Activated CD4-positive, CD25-positive, alpha-beta regulatory T cell treated with anti-CD3 and anti-CD28 coated beads, Interleukin-2, amount 50 U/mL, for 16 hours (primary cell): Measurements from ENCODE around the gene FERMT3.

Experiments
- DNase-seq: peaks from one replicate; pipeline ENCODE4 v3.0.0-alpha.2; 2020; ENCODE audit warnings: low read depth, low spot score

FERMT3 gene

DNA sequence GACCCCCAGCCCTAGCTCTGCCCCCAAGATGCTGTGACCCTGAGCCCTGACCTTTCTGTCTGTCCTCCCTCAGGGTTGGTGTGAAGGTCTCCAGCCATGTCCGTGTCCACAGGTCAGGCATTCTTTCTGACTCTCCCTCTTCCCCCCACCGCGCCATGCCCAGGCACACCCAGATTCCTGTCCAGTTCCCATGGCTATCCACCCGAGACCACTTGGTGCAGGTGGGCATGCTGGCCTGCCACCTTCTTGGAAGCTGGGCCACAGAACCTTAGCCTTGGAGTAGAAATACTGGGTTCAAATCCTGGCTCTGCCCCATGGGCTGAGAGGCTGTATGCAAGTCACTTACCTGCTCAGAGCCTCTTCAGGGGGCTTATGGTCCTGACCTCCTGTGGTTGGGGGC is 42.5 kb downstream of the FERMT3 start:
- no peak for DNase-seq

DNA sequence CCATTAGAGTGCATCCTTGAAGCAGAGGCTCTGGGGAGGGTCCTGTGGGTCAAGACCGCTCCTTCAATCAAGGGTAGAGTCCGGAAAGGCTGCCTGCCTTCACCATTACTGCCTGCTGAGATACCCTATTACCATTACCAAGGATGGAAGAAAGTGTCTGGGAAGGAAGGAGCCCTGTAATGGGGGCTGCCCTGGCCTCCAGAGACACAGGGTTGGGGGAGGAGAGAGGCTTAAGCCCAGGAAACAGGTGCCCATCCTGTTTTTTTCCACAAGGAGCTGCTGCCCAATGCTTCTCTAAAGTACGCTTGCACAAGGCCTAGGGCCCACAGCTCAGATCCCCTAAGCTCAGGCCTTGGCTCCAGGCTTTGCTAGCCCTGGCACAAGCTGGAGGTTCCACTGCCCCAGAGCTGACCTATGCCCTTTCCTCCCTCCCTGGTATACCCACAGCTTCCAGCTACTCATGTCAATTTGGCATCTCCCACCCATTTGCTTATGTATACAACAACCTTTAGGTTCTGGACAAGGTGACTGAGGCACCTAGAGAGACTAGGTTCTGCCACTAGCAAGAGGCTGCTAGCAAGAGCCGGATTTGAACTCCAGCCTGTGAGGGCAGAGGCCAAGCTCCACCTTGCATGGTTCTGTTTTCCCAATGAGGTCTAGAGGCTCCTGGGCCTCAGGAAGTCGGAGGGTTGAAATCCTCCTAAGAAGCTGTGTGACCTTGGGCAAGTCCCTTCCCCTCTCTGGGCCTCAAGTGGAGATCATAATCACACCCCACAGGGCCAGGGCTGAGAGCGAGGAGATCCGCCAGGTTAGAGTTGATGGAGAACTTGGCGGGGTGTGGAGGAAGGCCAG is 43.3 kb downstream of the FERMT3 start:
- no peak for DNase-seq

DNA sequence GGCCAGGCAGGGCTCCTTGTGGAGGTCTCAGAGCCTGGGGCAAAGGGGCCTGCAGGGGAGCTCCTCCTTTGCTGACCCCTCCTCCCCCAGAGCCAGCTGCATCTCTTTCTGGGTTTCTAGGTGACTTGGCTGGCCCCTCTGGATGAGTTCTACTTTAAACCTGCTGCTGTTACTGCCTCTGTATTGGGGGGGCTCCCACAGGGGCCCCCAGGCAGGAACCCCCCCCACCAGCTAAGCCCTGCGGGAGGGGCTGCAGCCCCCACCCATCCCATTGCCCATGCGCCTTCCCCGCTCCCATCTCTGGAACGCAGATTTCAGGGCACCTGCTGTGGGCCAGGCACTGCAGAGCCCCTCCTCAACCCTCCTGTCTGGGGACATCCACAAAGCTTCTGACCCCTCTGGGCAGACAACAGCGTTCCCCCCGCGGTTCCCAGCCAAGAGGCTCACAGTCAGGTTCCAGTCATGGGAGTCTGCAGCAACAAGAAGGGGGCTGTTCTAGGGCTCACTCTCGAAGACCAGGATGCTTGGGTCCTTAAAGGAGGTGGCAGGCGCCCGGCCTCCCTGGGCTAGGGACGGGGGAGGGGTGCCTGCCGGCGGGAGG is 44.0 kb downstream of the FERMT3 start:
- DNase-seq, result no peak

DNA sequence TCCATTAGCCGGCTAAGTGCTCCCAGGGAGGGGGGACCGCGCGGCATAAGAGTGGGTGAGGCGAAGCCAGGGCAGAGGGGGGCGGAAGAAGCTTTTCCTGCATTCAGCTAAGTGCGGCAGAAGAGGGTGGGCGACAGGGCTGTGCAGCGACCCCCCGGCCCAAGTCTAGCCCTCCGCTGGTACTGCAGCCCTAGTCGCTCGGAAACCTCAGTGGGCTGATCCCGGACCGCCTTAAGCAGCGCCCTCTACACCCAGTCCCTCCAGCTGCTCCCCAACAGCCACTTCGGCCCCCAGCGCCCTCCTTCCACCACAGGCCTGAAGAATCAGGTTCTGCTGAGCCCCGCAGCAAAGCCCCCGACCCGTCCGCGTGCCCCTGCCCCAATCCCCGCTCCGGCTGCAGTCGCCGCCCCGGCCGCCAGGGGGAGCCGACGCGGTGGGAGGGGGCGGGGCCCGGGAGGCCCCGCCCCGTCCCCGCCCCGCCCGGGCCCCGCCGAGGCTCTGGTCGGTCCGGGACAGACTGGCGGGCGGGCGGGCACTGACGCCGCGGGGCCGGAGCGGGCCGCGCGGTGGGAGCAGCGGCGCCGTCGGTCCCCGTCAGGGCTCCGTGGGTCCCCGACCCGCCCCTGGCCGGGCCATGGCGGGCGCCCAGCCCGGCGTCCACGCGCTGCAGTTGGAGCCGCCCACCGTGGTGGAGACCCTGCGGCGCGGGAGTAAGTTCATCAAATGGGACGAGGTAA is 44.7 kb downstream of the FERMT3 start, which contains the start of gene PLCB3:
Gene PLCB3 (plus strand): TSS at position 515 of the 737 bp plus-strand sequence. CDS start 120 bp downstream, at position 635.
- peak; percentile 50 for DNase-seq

DNA sequence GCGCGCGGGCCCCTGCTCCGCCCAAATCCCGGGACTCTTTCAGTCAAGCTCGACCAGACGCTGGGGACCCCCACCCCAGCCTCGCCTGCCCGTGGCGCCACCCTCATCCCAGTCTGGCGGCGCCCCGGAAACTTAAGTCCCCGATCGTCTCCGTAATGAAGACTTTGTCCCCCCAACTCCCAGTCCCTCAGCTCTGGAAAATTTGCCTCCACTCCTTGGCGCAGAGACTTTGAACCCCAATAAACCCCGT is 45.2 kb downstream of the FERMT3 start:
- no peak for DNase-seq

DNA sequence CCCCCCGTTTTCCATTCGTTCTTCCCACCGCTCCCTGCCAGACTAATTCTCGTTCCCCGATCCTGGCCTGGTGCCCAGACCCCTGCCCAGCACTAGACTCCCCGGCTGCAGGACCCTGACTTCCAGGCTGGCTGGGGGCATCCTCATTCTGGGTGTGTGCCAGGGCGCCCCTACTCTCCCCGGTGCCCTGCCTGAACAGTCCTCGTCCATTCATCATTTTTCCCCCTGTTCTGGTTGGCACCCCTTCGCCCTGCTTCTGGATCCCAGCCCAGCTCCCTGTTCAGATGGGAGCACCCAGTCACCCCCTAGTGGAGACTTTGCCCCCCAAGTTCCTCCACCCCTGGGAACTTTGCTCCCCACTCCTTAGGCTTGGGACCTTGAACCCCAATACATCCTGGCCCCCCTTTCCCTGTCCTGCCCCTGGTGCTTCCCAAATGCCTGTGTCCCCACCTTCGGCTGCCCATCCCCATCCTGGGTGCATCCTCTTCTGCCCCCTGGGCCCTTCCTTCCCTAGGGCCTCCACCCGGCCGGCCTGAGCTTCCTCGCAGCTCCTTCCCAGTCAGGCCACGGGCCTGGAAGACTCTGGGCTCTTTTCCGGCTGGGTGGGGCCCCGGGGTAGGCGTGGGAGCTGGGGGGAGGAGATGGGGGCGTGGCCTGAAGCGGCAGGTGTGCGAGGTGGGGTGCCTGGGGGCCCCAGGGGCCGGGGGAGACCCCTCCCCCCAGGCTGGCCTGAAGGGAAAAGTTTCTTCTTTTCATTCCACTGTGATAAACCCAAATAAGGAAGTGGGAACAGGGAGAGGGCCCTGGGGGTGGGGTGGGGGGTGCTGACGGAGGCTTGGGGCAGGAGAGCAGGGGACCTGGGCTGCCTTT is 45.7 kb downstream of the FERMT3 start:
- DNase-seq, result no peak

DNA sequence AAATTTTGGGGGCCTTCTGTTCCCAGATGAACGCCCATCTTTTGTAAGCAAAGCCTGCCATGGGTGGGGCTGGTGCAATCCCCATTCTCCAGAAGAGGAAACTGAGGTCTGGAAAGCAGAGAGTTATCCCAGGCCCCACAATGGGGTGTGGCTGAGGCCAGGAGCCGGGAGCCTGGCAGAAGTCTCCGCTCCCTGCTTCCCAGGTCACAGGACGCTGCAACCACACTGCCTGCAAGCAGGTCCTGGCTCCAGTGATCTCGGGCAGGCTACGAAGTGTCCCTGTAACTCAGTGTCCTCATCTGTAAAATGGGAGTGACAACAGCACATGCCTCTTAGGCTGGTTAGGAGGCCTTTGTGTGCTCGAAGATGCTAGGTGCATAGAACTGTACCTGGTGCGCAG is 46.5 kb downstream of the FERMT3 start:
- no peak for DNase-seq

DNA sequence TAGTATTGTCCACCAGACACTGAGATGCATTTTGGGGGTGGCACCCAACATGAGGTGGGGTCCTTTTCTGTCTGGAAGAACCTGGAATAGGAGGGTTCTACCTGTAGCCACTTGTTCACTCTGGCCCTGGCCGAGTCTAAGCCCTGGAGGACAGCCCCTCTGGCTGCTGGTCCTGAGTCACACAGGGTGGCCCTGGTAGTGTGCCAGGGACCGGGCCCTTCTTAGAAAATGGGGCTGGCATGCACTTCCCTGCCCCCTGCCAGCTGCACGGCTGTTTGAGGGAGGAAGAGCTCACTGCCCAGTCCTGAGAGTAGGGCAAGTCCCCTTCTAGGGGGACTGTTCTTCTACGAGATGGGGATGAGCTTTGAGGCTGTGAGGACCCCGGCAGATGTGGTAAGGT is 47.0 kb downstream of the FERMT3 start:
- DNase-seq, result no peak

DNA sequence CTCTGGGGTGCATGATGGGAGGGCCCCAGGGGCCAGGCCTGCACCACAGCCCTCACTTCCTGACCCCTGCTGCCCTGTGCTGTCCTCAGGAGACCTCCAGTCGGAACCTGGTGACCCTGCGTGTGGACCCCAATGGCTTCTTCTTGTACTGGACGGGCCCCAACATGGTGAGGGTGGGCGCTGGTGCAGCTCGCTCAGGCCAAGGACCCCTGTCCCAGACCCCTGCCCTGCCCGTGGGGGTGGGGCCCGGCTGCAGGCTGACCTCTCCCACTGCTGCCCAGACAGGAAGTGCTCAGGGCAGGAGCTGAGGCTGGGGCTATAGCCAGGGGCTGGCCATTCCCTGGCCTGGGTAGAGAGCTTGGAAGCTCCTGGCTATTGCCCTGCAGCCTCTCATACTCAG is 47.8 kb downstream of the FERMT3 start:
- DNase-seq, result no peak

DNA sequence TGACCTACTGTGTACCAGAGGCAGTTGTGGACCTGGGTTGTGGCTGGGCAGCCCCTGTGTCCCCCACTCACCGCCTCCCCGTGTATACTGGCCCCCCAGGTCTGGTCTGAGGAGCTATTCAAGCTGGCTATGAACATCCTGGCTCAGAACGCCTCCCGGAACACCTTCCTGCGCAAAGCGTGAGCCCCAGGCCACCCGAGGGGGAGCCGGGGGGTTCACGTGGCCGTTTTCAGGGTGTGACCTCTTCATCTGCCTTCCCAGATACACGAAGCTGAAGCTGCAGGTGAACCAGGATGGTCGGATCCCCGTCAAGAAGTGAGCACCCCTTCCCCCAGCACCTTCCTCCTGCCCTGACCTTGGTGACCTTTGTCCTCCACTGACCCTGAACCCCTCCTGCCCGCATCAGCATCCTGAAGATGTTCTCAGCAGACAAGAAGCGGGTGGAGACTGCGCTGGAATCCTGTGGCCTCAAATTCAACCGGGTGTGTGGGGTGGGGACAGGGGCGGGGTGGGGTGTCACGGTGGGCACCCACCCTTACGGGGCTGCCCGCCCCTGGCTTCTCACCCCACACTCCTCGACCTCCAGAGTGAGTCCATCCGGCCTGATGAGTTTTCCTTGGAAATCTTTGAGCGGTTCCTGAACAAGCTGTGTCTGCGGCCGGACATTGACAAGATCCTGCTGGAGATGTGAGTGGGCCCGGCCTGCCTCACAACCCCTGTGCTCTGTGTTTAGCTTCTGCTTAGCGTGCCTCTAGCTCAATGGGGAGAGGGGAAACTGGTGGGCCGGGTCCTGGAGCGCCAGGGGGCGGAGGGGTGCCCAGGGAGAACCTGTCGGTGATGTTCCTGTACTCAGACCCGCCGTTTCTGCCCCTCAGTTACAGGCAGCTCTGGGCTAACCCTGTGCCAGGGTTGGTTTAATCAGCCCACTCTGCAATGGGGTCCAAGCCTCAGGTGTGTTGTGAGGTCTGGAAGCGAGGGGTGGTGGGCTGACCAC is 48.9 kb downstream of the FERMT3 start:
- DNase-seq, result no peak

DNA sequence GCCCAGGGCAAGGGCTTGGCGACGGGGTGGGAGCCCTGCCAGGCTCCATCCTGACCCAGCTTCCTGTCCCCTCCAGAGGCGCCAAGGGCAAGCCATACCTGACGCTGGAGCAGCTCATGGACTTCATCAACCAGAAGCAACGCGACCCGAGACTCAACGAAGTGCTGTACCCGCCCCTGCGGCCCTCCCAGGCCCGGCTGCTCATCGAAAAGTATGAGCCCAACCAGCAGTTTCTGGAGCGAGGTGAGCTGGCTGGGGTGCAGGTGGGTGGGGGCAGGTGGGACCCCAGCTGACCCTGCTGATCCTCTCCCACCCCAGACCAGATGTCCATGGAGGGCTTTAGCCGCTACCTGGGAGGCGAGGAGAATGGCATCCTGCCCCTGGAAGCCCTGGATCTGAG is 49.8 kb downstream of the FERMT3 start:
- no peak for DNase-seq

DNA sequence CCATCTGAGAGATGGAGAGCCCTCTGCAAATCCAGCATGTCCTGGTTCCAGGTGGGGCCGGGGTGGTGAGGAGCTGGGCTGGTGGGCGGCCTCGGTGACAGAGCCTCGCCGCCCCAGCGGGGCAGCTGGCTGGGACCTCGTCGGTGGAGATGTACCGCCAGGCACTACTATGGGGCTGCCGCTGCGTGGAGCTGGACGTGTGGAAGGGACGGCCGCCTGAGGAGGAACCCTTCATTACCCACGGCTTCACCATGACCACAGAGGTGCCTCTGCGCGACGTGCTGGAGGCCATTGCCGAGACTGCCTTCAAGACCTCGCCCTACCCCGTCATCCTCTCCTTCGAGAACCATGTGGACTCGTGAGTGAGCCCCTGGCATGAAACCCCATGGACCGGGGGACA is 51.8 kb downstream of the FERMT3 start:
- DNase-seq, result no peak

DNA sequence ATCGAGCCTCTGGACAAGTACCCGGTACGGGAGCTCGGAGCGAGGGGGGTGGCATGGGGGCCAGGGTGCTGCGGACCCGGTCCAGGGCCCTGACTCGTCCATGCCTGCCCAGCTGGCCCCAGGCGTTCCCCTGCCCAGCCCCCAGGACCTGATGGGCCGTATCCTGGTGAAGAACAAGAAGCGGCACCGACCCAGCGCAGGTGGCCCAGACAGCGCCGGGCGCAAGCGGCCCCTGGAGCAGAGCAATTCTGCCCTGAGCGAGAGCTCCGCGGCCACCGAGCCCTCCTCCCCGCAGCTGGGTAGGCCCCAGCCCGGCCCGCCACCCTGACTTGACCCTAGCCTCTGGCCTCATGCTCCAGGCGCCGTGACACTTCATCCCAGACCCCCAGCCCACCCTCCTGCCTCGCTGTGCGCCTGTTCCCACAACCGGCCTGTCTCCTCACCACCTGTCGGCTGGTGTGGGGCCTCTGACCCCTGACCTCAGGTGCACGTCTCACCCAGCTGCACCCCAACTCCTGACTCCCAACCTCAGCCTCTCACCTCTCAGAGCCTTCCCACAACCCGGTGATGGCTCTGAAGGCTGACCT is 52.5 kb downstream of the FERMT3 start:
- DNase-seq, result no peak

DNA sequence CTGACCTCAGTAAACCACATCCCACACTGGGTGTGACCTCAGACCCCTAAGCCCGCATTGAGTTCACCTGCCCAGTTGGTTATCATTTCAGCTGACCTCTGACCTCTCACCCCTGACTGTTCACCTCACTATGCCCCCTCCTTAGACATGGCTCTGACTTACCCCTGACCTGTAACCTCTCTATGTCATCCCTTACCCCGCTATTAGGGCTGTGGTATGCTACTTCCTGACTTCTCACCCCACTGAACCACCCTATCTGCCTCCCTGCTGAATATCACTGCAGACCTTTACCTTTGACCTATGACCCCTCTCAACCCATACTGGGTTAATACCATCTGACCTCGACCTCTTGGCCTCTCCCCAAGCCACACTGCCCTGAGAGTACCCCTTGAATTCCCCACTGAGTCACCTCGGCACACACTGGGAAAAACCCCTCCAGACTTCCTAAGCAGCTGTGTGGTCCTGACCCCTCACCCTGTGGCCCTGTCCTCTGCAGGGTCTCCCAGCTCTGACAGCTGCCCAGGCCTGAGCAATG is 53.1 kb downstream of the FERMT3 start:
- no peak for DNase-seq

DNA sequence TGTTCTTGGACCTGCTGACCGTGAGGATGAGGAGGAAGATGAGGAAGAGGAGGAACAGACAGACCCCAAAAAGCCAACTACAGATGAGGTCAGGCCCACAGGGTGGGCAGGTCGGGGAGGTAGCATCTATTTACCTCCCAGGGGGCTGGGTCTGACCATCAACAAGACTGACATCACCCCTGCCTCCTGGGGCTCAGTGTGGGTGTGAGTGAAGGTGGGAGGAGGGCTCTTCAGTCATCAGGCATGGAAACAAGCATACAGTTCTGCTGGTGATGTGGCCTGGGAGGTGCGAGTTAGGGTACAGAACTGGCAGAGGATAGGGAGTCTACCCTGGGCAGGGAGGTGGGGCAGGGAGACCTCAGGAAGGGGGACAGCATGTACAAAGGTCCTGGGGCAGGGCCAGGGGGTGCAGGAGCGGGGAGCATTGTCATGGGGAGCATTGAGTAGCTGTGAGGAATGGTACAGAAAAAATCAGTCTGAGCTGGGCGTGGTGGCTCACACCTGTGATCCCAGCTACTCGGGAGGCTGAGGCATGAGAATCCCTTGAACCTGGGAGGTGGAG is 53.7 kb downstream of the FERMT3 start:
- no peak for DNase-seq

DNA sequence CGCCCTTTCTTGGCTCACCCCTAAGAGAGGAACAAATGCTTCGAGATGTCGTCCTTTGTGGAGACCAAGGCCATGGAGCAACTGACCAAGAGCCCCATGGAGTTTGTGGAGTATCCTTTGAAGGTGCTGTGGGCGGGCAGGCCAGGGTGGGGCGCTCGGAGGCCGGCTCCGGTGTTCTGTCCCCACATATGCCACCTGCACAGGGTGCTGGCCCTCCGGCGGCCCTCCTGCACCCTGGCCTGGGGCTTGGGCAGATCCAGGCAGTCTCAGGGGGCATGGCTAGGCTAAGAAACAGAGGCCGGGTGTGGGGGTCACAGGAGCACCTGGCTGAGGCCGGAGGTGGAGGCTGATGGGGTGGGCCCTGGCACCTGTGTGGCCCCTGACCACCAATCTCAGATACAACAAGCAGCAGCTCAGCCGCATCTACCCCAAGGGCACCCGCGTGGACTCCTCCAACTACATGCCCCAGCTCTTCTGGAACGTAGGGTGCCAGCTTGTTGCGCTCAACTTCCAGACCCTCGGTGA is 55.1 kb downstream of the FERMT3 start:
- no peak for DNase-seq

DNA sequence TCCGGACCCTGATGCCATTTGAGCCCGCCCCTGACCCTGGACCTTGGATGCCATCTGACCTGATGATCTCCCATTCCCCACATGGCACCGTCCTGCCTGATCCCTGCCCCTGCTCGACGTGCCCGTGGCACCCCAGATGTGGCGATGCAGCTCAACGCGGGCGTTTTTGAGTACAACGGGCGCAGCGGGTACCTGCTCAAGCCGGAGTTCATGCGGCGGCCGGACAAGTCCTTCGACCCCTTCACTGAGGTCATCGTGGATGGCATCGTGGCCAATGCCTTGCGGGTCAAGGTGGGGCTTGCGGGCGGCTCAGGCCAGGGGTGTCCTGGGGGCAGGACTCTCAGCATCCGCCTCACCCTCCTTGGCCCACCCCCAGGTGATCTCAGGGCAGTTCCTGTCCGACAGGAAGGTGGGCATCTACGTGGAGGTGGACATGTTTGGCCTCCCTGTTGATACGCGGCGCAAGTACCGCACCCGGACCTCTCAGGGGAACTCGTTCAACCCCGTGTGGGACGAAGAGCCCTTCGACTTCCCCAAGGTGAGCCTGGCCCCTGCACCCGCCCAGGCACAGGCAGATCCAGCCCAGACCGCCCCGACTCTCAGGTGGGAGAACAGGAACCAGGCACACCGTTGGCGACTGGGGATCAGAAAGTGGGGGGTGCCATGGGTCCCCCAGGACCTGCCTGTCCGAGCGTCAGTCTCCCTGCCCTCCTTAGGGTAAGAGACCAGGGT is 55.9 kb downstream of the FERMT3 start:
- no peak for DNase-seq

DNA sequence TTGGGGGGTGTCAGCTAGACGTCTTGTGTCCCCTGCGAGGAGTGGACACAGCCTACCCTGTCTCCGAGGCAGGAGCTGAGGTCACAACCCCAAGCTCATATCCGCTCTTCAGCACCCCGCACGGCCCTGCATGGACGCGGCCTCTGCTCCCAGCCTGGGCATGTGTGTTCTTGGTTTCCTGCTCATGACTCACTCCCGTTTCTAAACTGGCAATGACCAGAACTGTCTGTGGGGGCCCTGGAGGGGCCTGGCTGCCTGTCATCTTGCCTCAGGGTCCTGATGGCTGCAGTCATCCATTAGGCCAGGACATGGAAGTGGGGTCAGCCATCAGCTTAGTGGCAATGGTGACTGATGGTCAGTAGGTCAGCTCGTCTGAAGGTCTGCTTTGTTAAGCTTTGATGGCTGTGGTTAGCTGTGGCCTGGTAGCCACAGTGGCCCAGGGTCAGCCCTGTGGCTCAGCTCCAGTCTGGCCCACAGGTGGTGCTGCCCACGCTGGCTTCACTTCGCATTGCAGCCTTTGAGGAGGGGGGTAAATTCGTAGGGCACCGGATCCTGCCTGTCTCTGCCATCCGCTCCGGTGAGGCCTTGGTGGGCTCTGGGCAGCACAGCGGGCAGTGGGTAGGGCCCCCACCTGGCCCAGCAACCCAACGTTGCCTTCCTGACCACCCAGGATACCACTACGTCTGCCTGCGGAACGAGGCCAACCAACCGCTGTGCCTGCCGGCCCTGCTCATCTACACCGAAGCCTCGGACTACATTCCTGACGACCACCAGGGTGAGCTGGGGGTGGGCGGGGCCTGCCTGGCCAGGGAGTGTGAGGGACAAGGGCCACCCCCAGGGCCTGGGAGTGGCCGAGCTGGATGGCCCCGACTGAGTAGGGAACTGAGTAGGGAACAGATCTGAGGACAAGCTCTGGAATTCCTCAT is 56.8 kb downstream of the FERMT3 start:
- DNase-seq, result no peak
